Activated gamma-delta T cell treated with Interleukin-2 at 50 U/mL for 16 hours (primary cell): Measurements from ENCODE around the gene MDH2.
"Not testable (repeated sequence)": the region's sequence is repeated elsewhere in the genome, so short reads cannot be mapped to it uniquely, and the experiment has no call there.

ENCODE experiments used
- DNase-seq: peaks from one replicate; pipeline ENCODE4 v3.0.0-alpha.2; 2020

MDH2 gene

GRCh38 chr7:76047811-76048667, at the start of gene MDH2, which contains the start of gene STYXL1:
TSS of gene MDH2 (plus strand) at chr7:76048106. CDS start at chr7:76048161, 55 bp downstream.
TSS of gene STYXL1 (minus strand) at chr7:76048000. CDS start at chr7:76030523, 17,477 bp downstream.
- DNase-seq, result peak; percentile 81

GRCh38 chr7:76000566-76000965, 47.3 kb upstream of the MDH2 start:
- DNase-seq, result no peak

GRCh38 chr7:76002139-76002538, 45.8 kb upstream of the MDH2 start:
- DNase-seq, result no peak

GRCh38 chr7:76002822-76003221, 45.1 kb upstream of the MDH2 start:
- DNase-seq, result no peak

- DNase-seq, result no peak
Measured at GRCh38 chr7:76003351-76003750, 44.6 kb upstream of the MDH2 start.

GRCh38 chr7:76005004-76005403, 42.9 kb upstream of the MDH2 start:
- not testable (repeated sequence) for DNase-seq

- no peak for DNase-seq
Measured at GRCh38 chr7:76008156-76008687, 39.7 kb upstream of the MDH2 start.

GRCh38 chr7:76009672-76010600, 38.0 kb upstream of the MDH2 start:
- no peak for DNase-seq

- DNase-seq, result no peak
Measured at GRCh38 chr7:76011442-76011861, 36.5 kb upstream of the MDH2 start.

- DNase-seq, result no peak
Measured at GRCh38 chr7:76016191-76016947, 31.5 kb upstream of the MDH2 start.

- not testable (repeated sequence) for DNase-seq
Measured at GRCh38 chr7:76018520-76018919, 29.4 kb upstream of the MDH2 start.

GRCh38 chr7:76020031-76020714, 27.7 kb upstream of the MDH2 start:
- DNase-seq, result peak; percentile 59

- DNase-seq, result no peak
Measured at GRCh38 chr7:76022026-76022780, 25.7 kb upstream of the MDH2 start.

- DNase-seq, result no peak
Measured at GRCh38 chr7:76023002-76023401, 24.9 kb upstream of the MDH2 start.

GRCh38 chr7:76029682-76030081, 18.2 kb upstream of the MDH2 start:
- DNase-seq, result not testable (repeated sequence)

GRCh38 chr7:76031964-76032363, 15.9 kb upstream of the MDH2 start:
- DNase-seq, result no peak

GRCh38 chr7:76037310-76037709, 10.6 kb upstream of the MDH2 start:
- no peak for DNase-seq

GRCh38 chr7:76040126-76040525, 7.8 kb upstream of the MDH2 start:
- DNase-seq, result no peak

- DNase-seq, result no peak
Measured at GRCh38 chr7:76044375-76044865, 3.5 kb upstream of the MDH2 start.

- no peak for DNase-seq
Measured at GRCh38 chr7:76047305-76047810, 548 bp upstream of the MDH2 start.

GRCh38 chr7:76048668-76048988, 722 bp downstream of the MDH2 start:
- no peak for DNase-seq
